PFSK-1 (cell line): ENCODE results near the gene LCE2D.

ENCODE experiments used
- FOXP2 ChIP-seq: optimal IDR thresholded peaks from 2 replicates; pipeline ENCODE3; 2011; ENCODE audit warnings: borderline replicate concordance, control low read depth, inconsistent platforms; ENCODE audit not compliant: insufficient read depth; ENCODE audit errors: extremely low read length, extremely low read depth
- POLR2AphosphoS5 ChIP-seq: IDR thresholded peaks from 2 replicates; pipeline ENCODE4 v1.6.1; 2012; ENCODE audit warnings: low read depth, mild to moderate bottlenecking, control low read depth, low read length, moderate library complexity
- REST ChIP-seq, 2 experiments: IDR thresholded peaks; 2 replicates each; pipeline versions ENCODE4 v1.6.1 to v1.8.0; 2011 to 2012; ENCODE audit warnings: low read depth in 2 of 2, low read length in 2 of 2, control low read depth in 1 of 2, inconsistent platforms in 1 of 2, mild to moderate bottlenecking in 1 of 2, moderate library complexity in 1 of 2; ENCODE audit not compliant: insufficient read depth in 1 of 2
- SIN3A ChIP-seq: IDR thresholded peaks from 2 replicates; pipeline ENCODE4 v1.6.1; 2012; ENCODE audit warnings: mild to moderate bottlenecking, low read length, moderate library complexity, borderline replicate concordance; ENCODE audit not compliant: insufficient read depth
- TAF1 ChIP-seq: IDR thresholded peaks from 2 replicates; pipeline ENCODE4 v1.6.1; 2012; ENCODE audit warnings: low read length, control low read depth, borderline replicate concordance; ENCODE audit not compliant: insufficient read depth

The LCE2D gene

GRCh38 chr1:152654110-152654509 lies 9.1 kb upstream of the LCE2D start:
- TF ChIP-seq POLR2AphosphoS5: no peak
- no peak for TF ChIP-seq REST (IDR thresholded peaks at IDR 0.05; ENCODE audit: insufficient read depth in 1 of 2, low read depth in 2 of 2, low read length in 2 of 2)
- TF ChIP-seq FOXP2: no peak
- TF ChIP-seq SIN3A: no peak
- TF ChIP-seq TAF1: no peak

- TF ChIP-seq POLR2AphosphoS5 (no peak), REST (IDR thresholded peaks at IDR 0.05; ENCODE audit: insufficient read depth in 1 of 2, low read depth in 2 of 2, low read length in 2 of 2) (no peak), FOXP2 (no peak)
Observed at GRCh38 chr1:152656459-152656858, 6.7 kb upstream of the LCE2D start.

- no peak for TF ChIP-seq SIN3A
- no peak for TF ChIP-seq REST (IDR thresholded peaks at IDR 0.05; ENCODE audit: insufficient read depth in 1 of 2, low read depth in 2 of 2, low read length in 2 of 2)
- no peak for TF ChIP-seq TAF1
- TF ChIP-seq POLR2AphosphoS5: no peak
- no peak for TF ChIP-seq FOXP2
Observed at GRCh38 chr1:152657677-152658076, 5.5 kb upstream of the LCE2D start.

- TF ChIP-seq REST (IDR thresholded peaks at IDR 0.05; ENCODE audit: insufficient read depth in 1 of 2, low read depth in 2 of 2, low read length in 2 of 2) (no peak), TAF1 (no peak), POLR2AphosphoS5 (no peak), SIN3A (no peak), FOXP2 (no peak)
Observed at GRCh38 chr1:152658649-152659048, 4.5 kb upstream of the LCE2D start.

GRCh38 chr1:152667648-152668047 lies 4.5 kb downstream of the LCE2D start:
- TF ChIP-seq FOXP2 (no peak), SIN3A (no peak), POLR2AphosphoS5 (no peak), TAF1 (no peak), REST (IDR thresholded peaks at IDR 0.05; ENCODE audit: insufficient read depth in 1 of 2, low read depth in 2 of 2, low read length in 2 of 2) (no peak)
